Stimulated activated CD4-positive, alpha-beta T cell treated with anti-CD3 and anti-CD28 coated beads, Interleukin-1b, Interleukin-23, amount 100 ng/mL, for 4 hours (primary cell): Measurements from ENCODE around the gene TCF7.

ENCODE experiments used
- DNase-seq, 2 donors: peaks; one replicate each; pipeline ENCODE4 v3.0.0-alpha.2; 2020; ENCODE audit warnings: low read depth in 2 of 2

TCF7 gene

DNA sequence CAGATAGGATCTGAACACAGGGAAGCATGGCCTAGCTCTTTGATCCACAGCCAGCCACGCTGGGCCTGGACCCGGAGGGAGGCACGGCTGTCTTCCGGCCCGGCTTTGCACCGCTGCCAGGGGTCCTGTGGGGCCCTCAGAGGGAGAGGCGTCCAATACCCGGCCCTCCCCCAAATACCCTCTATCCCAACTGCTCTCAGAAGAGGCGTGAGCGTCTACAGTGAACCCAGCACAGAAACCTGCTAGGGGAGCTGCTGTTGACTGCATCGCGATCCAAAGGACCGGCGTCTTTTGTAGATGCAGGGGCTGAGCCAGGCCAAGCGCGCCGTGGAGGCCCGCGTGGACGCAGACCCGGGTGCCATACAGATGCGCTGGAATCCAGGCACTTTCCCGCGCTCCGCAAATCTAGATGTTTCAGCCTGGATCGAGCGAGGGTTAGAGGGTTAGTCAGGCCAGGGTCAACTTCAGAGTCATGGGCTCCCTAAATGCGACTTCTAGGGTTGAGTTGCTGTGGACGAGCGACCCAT is 1.1 kb upstream of the TCF7 start:
- no peak for DNase-seq

- peak; percentile 68 to 73 for DNase-seq
Measured at GRCh38 chr5:134114886-134115805, 665 bp downstream of the TCF7 start.

DNA sequence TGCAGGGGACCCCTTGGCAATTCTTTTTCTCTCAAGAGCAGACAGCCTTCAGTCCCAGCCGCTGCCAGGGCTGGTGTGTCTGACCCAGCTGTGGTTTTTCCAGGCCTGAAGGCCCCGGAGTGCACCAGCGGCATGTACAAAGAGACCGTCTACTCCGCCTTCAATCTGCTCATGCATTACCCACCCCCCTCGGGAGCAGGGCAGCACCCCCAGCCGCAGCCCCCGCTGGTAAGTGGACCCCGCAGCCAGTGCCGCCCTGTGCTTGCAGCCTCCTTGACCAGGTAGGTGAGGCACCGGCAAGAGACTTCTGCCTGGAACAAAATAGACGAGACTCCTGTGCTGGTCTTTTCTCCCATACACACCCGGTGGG is 1.3 kb downstream of the TCF7 start:
- DNase-seq, result no peak

- no peak for DNase-seq
Measured at GRCh38 chr5:134116286-134116685, 1.8 kb downstream of the TCF7 start.

DNA sequence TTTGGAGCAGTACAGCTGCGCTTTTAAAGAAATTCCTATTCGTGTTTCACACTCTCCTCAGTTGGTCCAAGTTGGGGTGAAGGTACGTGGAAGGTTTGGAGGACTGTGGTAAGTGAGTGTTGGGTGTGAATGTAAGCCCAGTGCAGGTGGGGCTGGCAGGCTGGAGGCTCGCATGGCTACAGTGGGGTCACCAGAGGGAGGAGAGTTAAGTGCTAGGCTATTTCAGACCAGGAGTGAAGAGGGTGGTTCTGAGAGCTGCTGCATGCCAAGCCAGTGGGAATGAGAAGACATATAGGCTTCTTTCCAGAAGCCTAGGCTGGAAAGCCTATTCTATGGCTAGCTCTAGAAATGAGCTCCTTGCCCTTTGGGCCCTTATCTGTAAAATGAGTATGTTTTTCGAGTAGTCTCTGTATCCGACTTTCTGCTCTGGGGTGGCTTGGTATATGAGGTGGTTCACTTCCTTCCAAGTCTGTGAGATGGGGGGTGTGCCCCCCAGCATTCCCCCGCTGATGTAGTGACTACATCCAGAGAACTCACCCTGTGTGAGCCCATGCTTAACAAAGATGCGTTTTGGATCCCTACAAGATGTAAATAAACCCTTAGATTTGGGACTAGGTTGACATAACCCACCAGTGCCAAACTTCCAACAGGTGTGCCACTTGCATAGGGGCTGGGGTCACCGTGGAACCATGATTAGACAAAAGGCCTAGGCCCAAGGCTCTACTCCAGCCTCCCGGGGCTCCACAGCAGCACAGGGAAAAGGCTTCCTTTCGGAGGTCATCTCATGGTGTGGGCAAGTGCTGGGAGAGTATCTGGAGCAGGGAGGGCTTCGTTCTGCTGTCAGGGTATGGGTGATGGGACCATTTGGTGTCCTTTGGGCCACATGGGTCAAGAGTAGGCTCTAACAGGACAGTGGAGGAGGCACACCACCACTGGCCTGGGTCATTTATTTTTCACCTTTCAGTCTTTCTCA is 2.6 kb downstream of the TCF7 start:
- no peak for DNase-seq

- DNase-seq, result no peak
Measured at GRCh38 chr5:134118212-134118835, 3.8 kb downstream of the TCF7 start.

- DNase-seq, result no peak
Measured at GRCh38 chr5:134119720-134120119, 5.2 kb downstream of the TCF7 start.

- DNase-seq, result no peak
Measured at GRCh38 chr5:134120386-134121138, 6.1 kb downstream of the TCF7 start.

DNA sequence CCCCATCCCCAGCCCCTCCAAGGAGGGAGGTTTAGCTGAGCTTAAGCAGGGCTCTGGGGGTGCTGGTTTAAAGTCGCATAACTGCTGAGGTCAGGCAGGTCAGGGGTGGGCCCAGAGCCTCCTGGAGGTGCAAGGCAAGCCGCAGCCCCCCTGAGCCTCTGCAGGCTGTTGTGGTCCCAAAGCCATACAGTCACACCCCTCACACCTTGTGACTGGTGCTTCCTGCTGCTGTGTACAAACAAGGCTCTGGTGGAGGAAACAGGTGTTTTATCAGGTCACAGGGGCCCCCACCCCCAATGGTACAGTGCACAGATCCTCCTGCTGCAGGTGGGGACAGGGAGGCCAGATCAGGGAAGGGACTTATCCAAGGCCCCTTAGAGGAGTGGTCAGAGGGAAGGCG is 8.0 kb downstream of the TCF7 start:
- no peak for DNase-seq

- DNase-seq, result no peak
Measured at GRCh38 chr5:134123360-134123759, 8.9 kb downstream of the TCF7 start.

DNA sequence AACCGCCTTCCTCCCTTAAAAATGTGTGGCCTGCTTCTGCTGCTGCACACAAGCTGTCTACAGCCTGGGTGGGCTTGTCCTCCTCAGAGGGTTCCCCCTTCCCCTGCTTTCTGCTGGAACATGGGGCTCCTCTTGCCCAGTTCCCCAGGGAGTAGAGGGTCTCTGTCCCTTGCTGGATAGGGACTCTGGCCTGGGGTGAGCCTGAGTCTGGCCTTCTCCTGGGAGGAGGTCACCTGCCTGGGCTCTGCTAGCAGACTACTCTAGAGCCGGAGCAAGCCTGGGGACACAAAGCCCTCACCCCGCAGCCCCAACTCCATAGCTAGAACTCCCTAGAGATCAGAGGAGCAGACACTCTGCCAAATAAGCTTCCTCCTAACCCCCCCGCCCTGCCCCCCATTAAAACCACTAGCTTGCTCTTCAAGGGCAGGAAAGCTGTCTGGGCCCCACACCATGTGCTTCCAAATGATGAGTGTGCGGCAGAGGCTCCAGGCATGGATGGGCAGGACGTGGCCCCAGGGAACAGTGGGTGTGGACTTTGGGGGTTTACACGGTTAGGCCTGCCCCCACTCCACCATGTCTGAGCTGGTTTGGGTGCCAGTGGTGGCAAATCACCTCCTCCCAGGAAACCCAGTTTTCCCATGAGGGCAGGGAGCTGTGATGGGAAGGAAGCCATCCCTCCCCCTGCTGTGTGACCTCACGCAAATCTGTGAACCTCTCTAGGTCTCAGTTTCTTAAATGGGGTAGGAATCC is 10.0 kb downstream of the TCF7 start:
- DNase-seq, result no peak

GRCh38 chr5:134125039-134126015 is 10.8 kb downstream of the TCF7 start:
- no peak for DNase-seq

- DNase-seq, result no peak
Measured at GRCh38 chr5:134127376-134127861, 12.9 kb downstream of the TCF7 start.

- no peak for DNase-seq
Measured at GRCh38 chr5:134127988-134128647, 13.6 kb downstream of the TCF7 start.

- no peak for DNase-seq
Measured at GRCh38 chr5:134128648-134128995, 14.1 kb downstream of the TCF7 start.

GRCh38 chr5:134129411-134130238 is 15.1 kb downstream of the TCF7 start:
- no peak for DNase-seq

GRCh38 chr5:134130239-134130945 is 15.9 kb downstream of the TCF7 start:
- DNase-seq, result no peak
